ENCODE results near the gene MFGE8. TPM values are rescaled to one million over a fixed set of nuclear protein-coding genes. Genes with fewer than 3 reads are reported as not detected.

The MFGE8 gene
- total RNA-seq, 2 donors from 2014 or later: 31.3 to 38.6 TPM

GRCh38 chr15:88873786-88874185 lies 39.4 kb downstream of the MFGE8 start:
- H3K36me3 ChIP-seq: no peaks in the 10 kb centered on the region
- no peaks in the 10 kb centered on the region for H3K27me3 ChIP-seq
- H3K9ac ChIP-seq (ENCODE audit: low read depth in 2 of 2, low read length in 2 of 2): no peak overlapping the region
- no peak overlapping the region for H3K27ac ChIP-seq
- DNase-seq: no peak
- no peak overlapping the region for H3K4me3 ChIP-seq
- no peak for TF ChIP-seq CTCF (IDR thresholded peaks at IDR 0.05)
- no peaks in the 10 kb centered on the region for H3K9me3 ChIP-seq
- H3K4me1 ChIP-seq: no peaks in the 10 kb centered on the region
- intact Hi-C loops (cut with DNase I): no loop called here

GRCh38 chr15:88872706-88873105 lies 40.5 kb downstream of the MFGE8 start:
- H3K9me3 ChIP-seq: no peaks in the 10 kb centered on the region
- H3K36me3 ChIP-seq: no peaks in the 10 kb centered on the region
- no peaks in the 10 kb centered on the region for H3K4me1 ChIP-seq
- no peak overlapping the region for H3K9ac ChIP-seq (ENCODE audit: low read depth in 2 of 2, low read length in 2 of 2)
- DNase-seq: no peak
- H3K27me3 ChIP-seq: no peaks in the 10 kb centered on the region
- TF ChIP-seq CTCF (IDR thresholded peaks at IDR 0.05): no peak
- no peak overlapping the region for H3K27ac ChIP-seq
- intact Hi-C loops (cut with DNase I): no loop called here
- no peak overlapping the region for H3K4me3 ChIP-seq

- H3K27me3 ChIP-seq: no peaks in the 10 kb centered on the region
- no peak overlapping the region for H3K27ac ChIP-seq
- DNase-seq: no peak
- intact Hi-C loops (cut with DNase I): no loop called here
- H3K9ac ChIP-seq (ENCODE audit: low read depth in 2 of 2, low read length in 2 of 2): no peak overlapping the region
- no peak for TF ChIP-seq CTCF (IDR thresholded peaks at IDR 0.05)
- H3K4me1 ChIP-seq: no peaks in the 10 kb centered on the region
- H3K9me3 ChIP-seq: no peaks in the 10 kb centered on the region
- no peaks in the 10 kb centered on the region for H3K36me3 ChIP-seq
- no peak overlapping the region for H3K4me3 ChIP-seq
Measured at GRCh38 chr15:88872106-88872505, 41.1 kb downstream of the MFGE8 start.

GRCh38 chr15:88871313-88871712 lies 41.9 kb downstream of the MFGE8 start:
- Histone ChIP-seq H3K27ac (no peak overlapping the region), H3K27me3 (no peaks in the 10 kb centered on the region), H3K36me3 (no peaks in the 10 kb centered on the region), H3K4me3 (no peak overlapping the region), H3K9me3 (no peaks in the 10 kb centered on the region), H3K9ac (ENCODE audit: low read depth in 2 of 2, low read length in 2 of 2) (no peak overlapping the region), H3K4me1 (no peaks in the 10 kb centered on the region)
- TF ChIP-seq CTCF (IDR thresholded peaks at IDR 0.05): no peak
- DNase-seq: no peak
- intact Hi-C loops (cut with DNase I): no loop called here

- no peaks in the 10 kb centered on the region for H3K27me3 ChIP-seq
- H3K4me3 ChIP-seq: no peak overlapping the region
- H3K9ac ChIP-seq (ENCODE audit: low read depth in 2 of 2, low read length in 2 of 2): no peak overlapping the region
- no peak for TF ChIP-seq CTCF (IDR thresholded peaks at IDR 0.05)
- H3K4me1 ChIP-seq: no peaks in the 10 kb centered on the region
- no peaks in the 10 kb centered on the region for H3K9me3 ChIP-seq
- intact Hi-C loops (cut with DNase I): no loop called here
- DNase-seq: no peak
- no peak overlapping the region for H3K27ac ChIP-seq
- no peaks in the 10 kb centered on the region for H3K36me3 ChIP-seq
Measured at GRCh38 chr15:88866295-88866881, 46.8 kb downstream of the MFGE8 start.
